HL-60 (cell line): ENCODE data around the gene GAL3ST2.
"Not testable (repeated sequence)": the region's sequence is repeated elsewhere in the genome, so short reads cannot be mapped to it uniquely, and the experiment has no call there.

Experiments
- DNase-seq, 2 experiments: peaks; one replicate each; pipeline ENCODE4 v3.0.0-alpha.2; 2010 to 2020; ENCODE audit warnings: low read depth in 1 of 2, low spot score in 1 of 2
- H3K27ac ChIP-seq: fragments of 250-450 bp; sonication (Bioruptor Pico); replicated peaks from 2 replicates; pipeline ENCODE4 v1.5.1; 2020; ENCODE audit warnings: mild to moderate bottlenecking, moderate library complexity
- H3K27me3 ChIP-seq: fragments of 250-450 bp; sonication (Bioruptor Pico); 2 replicates; pipeline ENCODE4 v1.5.1; 2021; ENCODE audit warnings: mild to moderate bottlenecking, moderate library complexity; ENCODE audit not compliant: insufficient read depth, poor library complexity, severe bottlenecking
- H3K4me3 ChIP-seq: replicated peaks from 2 replicates; pipeline ENCODE4 v1.5.1; 2011; ENCODE audit warnings: mild to moderate bottlenecking, control low read depth, low read length; ENCODE audit not compliant: insufficient read depth
- CTCF ChIP-seq: IDR thresholded peaks from one replicate; pipeline ENCODE4 v1.5.1; 2011; ENCODE audit warnings: low read length, control low read depth, inconsistent platforms; ENCODE audit not compliant: insufficient read depth
- GABPA ChIP-seq: IDR thresholded peaks from 2 replicates; pipeline ENCODE4 v1.6.1; 2012; ENCODE audit warnings: low read depth
- POLR2AphosphoS5 ChIP-seq: IDR thresholded peaks from 2 replicates; pipeline ENCODE4 v1.6.1; 2012; ENCODE audit warnings: low read depth
- SPI1 ChIP-seq: IDR thresholded peaks from 2 replicates; pipeline ENCODE4 v1.6.1; 2012; ENCODE audit warnings: low read depth, mild to moderate bottlenecking, borderline replicate concordance
- TF ChIP-seq, protein P1 (sequence below): IDR thresholded peaks from 2 replicates; pipeline ENCODE4 v1.6.1; 2012; ENCODE audit warnings: low read depth; ENCODE audit not compliant: insufficient replicate concordance

GAL3ST2 gene

DNA sequence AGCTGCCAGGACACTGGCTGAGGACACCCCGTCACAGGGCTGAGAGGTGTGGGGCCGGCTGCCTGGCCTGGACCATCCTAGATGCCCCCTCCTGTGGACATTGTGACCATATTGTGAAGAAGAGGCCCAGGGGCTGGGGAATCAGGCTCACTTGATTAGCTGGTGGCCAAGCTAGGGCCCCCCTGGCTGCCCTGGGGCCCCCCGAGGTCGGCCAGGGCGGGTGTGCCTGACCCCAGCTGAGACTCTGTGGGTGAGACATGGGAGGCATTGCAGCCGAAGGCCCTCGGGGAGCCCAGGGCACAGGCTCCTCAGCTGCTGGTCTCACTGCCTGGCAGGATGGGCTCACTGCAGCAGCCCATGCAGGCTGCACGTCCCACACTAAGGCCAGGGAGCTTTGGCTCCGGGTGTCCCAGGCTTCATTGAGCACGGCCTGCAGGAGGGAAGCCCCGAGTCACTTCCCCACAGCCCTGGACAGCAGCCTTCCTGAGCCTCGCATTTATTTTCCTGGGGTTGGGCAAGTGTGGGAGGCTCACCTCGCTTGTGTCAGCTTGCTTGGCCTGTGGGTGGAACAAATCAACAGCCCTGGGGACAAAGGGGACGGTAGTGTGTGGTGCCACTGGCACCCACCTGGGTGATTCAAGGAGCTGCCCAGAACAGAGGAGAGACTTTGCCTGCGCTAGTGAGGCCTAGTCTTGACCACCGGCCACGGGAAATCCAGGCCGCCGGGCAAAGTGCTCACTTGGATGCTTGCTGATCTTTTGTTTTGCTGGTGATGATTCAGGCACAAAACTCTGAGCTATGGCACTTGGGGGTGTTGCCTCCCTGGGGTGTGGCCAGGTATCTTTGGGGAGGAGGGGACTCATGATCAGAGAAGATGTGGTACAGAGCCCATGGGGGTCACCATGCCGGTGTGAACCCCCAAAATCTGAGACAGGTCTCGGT lies 1.3 kb downstream of the GAL3ST2 start:
- DNase-seq = no peak
- Histone ChIP-seq H3K4me3 (no peak overlapping the region), H3K27me3 (no peaks in the 10 kb centered on the region), H3K27ac (no peak overlapping the region)
- no peak for TF ChIP-seq GABPA

- H3K27me3 ChIP-seq = no peaks in the 10 kb centered on the region
- DNase-seq = no peak
- H3K27ac ChIP-seq = no peak overlapping the region
- no peak overlapping the region for H3K4me3 ChIP-seq
- TF ChIP-seq GABPA = no peak
- TF ChIP-seq, protein P1, sequence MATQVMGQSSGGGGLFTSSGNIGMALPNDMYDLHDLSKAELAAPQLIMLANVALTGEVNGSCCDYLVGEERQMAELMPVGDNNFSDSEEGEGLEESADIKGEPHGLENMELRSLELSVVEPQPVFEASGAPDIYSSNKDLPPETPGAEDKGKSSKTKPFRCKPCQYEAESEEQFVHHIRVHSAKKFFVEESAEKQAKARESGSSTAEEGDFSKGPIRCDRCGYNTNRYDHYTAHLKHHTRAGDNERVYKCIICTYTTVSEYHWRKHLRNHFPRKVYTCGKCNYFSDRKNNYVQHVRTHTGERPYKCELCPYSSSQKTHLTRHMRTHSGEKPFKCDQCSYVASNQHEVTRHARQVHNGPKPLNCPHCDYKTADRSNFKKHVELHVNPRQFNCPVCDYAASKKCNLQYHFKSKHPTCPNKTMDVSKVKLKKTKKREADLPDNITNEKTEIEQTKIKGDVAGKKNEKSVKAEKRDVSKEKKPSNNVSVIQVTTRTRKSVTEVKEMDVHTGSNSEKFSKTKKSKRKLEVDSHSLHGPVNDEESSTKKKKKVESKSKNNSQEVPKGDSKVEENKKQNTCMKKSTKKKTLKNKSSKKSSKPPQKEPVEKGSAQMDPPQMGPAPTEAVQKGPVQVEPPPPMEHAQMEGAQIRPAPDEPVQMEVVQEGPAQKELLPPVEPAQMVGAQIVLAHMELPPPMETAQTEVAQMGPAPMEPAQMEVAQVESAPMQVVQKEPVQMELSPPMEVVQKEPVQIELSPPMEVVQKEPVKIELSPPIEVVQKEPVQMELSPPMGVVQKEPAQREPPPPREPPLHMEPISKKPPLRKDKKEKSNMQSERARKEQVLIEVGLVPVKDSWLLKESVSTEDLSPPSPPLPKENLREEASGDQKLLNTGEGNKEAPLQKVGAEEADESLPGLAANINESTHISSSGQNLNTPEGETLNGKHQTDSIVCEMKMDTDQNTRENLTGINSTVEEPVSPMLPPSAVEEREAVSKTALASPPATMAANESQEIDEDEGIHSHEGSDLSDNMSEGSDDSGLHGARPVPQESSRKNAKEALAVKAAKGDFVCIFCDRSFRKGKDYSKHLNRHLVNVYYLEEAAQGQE = no peak
These were observed 4.4 kb downstream of the GAL3ST2 start for GRCh38 chr2:241780939-241781569.

DNA sequence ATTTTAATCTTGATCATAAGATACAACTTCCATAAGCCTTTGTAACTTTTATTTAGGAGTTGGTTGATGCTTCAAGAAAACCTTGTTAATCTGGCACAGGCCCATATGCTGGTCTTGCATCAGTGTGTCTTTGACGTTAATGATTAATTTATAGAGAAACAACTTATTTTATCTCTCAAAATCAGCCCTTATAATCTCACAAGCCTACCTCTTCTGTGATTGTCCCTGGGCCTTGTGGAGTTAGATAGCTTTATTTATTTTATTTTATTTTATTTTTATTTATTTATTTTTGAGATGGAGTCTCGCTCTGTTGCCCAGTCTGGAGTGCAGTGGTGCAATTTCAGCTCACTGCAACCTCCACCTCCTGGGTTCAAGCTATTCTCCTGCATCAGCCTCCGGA lies 5.4 kb downstream of the GAL3ST2 start:
- H3K27me3 ChIP-seq, H3K27ac ChIP-seq, DNase-seq, H3K4me3 ChIP-seq: not testable (repeated sequence)

- no peak for DNase-seq
- Histone ChIP-seq H3K27me3 (no peaks in the 10 kb centered on the region), H3K4me3 (no peak overlapping the region), H3K27ac (no peak overlapping the region)
- TF ChIP-seq GABPA (no peak), POLR2AphosphoS5 (no peak), CTCF (no peak), SPI1 (no peak)
- TF ChIP-seq, protein P1 = no peak
These were observed 11.5 kb downstream of the GAL3ST2 start for GRCh38 chr2:241788135-241788534.

GRCh38 chr2:241788572-241788971 lies 11.9 kb downstream of the GAL3ST2 start:
- no peak for DNase-seq
- no peak overlapping the region for H3K27ac ChIP-seq
- no peak for TF ChIP-seq POLR2AphosphoS5
- TF ChIP-seq, protein P1 = no peak
- no peak for TF ChIP-seq SPI1
- no peak for TF ChIP-seq GABPA
- no peak for TF ChIP-seq CTCF

GRCh38 chr2:241791385-241791784 lies 14.8 kb downstream of the GAL3ST2 start:
- H3K27ac ChIP-seq, H3K27me3 ChIP-seq, DNase-seq, H3K4me3 ChIP-seq: not testable (repeated sequence)

More at GRCh38 chr2:241788572-241788971, 11.9 kb downstream of the GAL3ST2 start:
- Histone ChIP-seq H3K27me3 (no peaks in the 10 kb centered on the region), H3K4me3 (no peak overlapping the region)
